HepG2 (cell line): ENCODE measurements around the gene THAP10. TPM values are rescaled to one million over a fixed set of nuclear protein-coding genes. Genes with fewer than 3 reads are reported as not detected.
A peak's percentile ranks its signal among the peaks of the same experiment; 100 is the strongest.

Experiments
- ARID4A ChIP-seq: sonication (generic); formaldehyde crosslinking; IDR thresholded peaks from 2 replicates; pipeline ENCODE4 v1.5.0; 2020; ENCODE audit warnings: mild to moderate bottlenecking, missing genetic modification reagents, borderline replicate concordance
- ATF3 ChIP-seq: sonication (generic); formaldehyde crosslinking; IDR thresholded peaks from 2 replicates; pipeline ENCODE4 v1.4.0; 2020; ENCODE audit warnings: missing genetic modification reagents
- CREM ChIP-seq, 2 experiments: sonication (generic) in 1 of 2; formaldehyde crosslinking in 1 of 2; IDR thresholded peaks; 2 replicates each; pipeline versions ENCODE4 v1.4.0 to v1.6.1; 2016 to 2020; ENCODE audit warnings: antibody characterized with exemption in 1 of 2, mild to moderate bottlenecking in 1 of 2, missing genetic modification reagents in 1 of 2
- GTF3A ChIP-seq: sonication (generic); formaldehyde crosslinking; conservative IDR thresholded peaks from 2 replicates; pipeline ENCODE4 v1.4.0; 2020; ENCODE audit warnings: mild to moderate bottlenecking, missing genetic modification reagents
- HNRNPUL1 ChIP-seq: fragments of 200-400 bp; formaldehyde crosslinking; IDR thresholded peaks from 2 replicates; pipeline ENCODE4 v1.6.1; 2017; ENCODE audit warnings: low read depth, mild to moderate bottlenecking, low read length, moderate library complexity
- MAFF ChIP-seq: IDR thresholded peaks from 2 replicates; pipeline ENCODE4 v1.6.1; 2011; ENCODE audit warnings: low read depth, low read length, improper control_type of control experiment
- NR2F1 ChIP-seq, 2 experiments: fragments of 450-650 bp in 1 of 2; formaldehyde crosslinking in 1 of 2; IDR thresholded peaks; 2 replicates each; pipeline versions ENCODE4 v1.5.0 to v1.6.1; 2016 to 2020; ENCODE audit warnings: mild to moderate bottlenecking in 1 of 2, missing compliant biosample characterization in 1 of 2, missing genetic modification reagents in 1 of 2, moderate library complexity in 1 of 2
- POLR2AphosphoS5 ChIP-seq: IDR thresholded peaks from 2 replicates; pipeline ENCODE4 v1.6.1; 2012; ENCODE audit warnings: low read depth, low read length
- RARA ChIP-seq: IDR thresholded peaks from 2 replicates; pipeline ENCODE4 v1.6.1; 2016; ENCODE audit warnings: missing genetic modification reagents, missing compliant biosample characterization
- RFX3 ChIP-seq: IDR thresholded peaks from 2 replicates; pipeline ENCODE4 v1.6.1; 2016; ENCODE audit warnings: missing biosample characterization, missing genetic modification reagents
- SIN3A ChIP-seq: IDR thresholded peaks from 2 replicates; pipeline ENCODE4 v1.6.1; 2011; ENCODE audit warnings: low read depth, mild to moderate bottlenecking, control low read depth, low read length, borderline replicate concordance
- SMAD1 ChIP-seq: sonication (generic); formaldehyde crosslinking; IDR thresholded peaks from 2 replicates; pipeline ENCODE4 v1.4.0; 2020; ENCODE audit warnings: missing genetic modification reagents, low read depth, mild to moderate bottlenecking, borderline replicate concordance
- ZNF687 ChIP-seq: sonication (generic); formaldehyde crosslinking; IDR thresholded peaks from 2 replicates; pipeline ENCODE4 v1.5.1; 2020; ENCODE audit warnings: mild to moderate bottlenecking, missing genetic modification reagents, moderate library complexity
- ZNF770 ChIP-seq: sonication (generic); formaldehyde crosslinking; IDR thresholded peaks from 2 replicates; pipeline ENCODE4 v1.5.0; 2020; ENCODE audit warnings: mild to moderate bottlenecking, missing genetic modification reagents
- ZNF792 ChIP-seq: IDR thresholded peaks from 2 replicates; pipeline ENCODE4 v1.6.1; 2016
- ZNF883 ChIP-seq: sonication (generic); formaldehyde crosslinking; IDR thresholded peaks from 2 replicates; pipeline ENCODE4 v1.5.1; 2020; ENCODE audit warnings: mild to moderate bottlenecking, missing genetic modification reagents; ENCODE audit errors: not compliant biosample characterization
- ZSCAN9 ChIP-seq: IDR thresholded peaks from 2 replicates; pipeline ENCODE4 v1.6.1; 2016; ENCODE audit warnings: borderline replicate concordance
- polyA plus RNA-seq, 8 experiments: library from polyadenylated mRNA; depleted of rRNA in 3 of 8; stranded (reverse) in 7 of 8; unstranded in 1 of 8; fragments of >200 nt; fragmentation: Illumina TruSeq in 4 of 8; extraction: Trizol in 4 of 8; gene quantifications; 2 replicates each; pipeline versions ENCODE4 v1.2.1 to v1.2.3, GENCODE V29; 2011 to 2016; ENCODE audit warnings: low read depth in 4 of 8, missing spikeins in 1 of 8, mixed read lengths in 1 of 8; ENCODE audit not compliant: insufficient read depth in 1 of 8
- total RNA-seq, 5 experiments: library from RNA; depleted of rRNA; stranded (reverse); fragments of >200 nt; fragmentation: Illumina TruSeq; extraction: Trizol; gene quantifications; 2 replicates each; pipeline ENCODE4 v1.2.3, GENCODE V29; 2016; ENCODE audit warnings: low read depth in 1 of 5

The THAP10 gene
- total and polyA plus RNA-seq, 2 of the 13 experiments (the other 11 are each of a cell fraction or from before 2014, with no cell fraction given): 0.64 to 0.69 TPM

- TF ChIP-seq GTF3A (CRISPR knock-in tag): no peak
- TF ChIP-seq SMAD1 (CRISPR knock-in tag): no peak
- 0 out of 2 replicates have a peak, but pooled peaks have one; percentile 19 for TF ChIP-seq ZSCAN9 (CRISPR knock-in tag)
- peak; percentile 63 for TF ChIP-seq POLR2AphosphoS5
- TF ChIP-seq HNRNPUL1: no peak
- TF ChIP-seq ZNF792 (CRISPR knock-in tag): 0 out of 2 replicates have a peak, but pooled peaks have one; percentile 25
- peak; percentile 93 for TF ChIP-seq RFX3 (CRISPR knock-in tag)
- peak; percentile 91; the same call in 1 of the 2 replicates for TF ChIP-seq SIN3A
- TF ChIP-seq MAFF: no peak
- TF ChIP-seq ZNF883: no peak
- peak; percentile 33; the same call in 1 of the 2 replicates for TF ChIP-seq ATF3 (CRISPR knock-in tag)
- TF ChIP-seq CREM (IDR thresholded peaks at IDR 0.05): peak; percentile 55; the same call in 1 of the 2 replicates
- no peak for TF ChIP-seq CREM (CRISPR knock-in tag; IDR thresholded peaks at IDR 0.05)
- peak; percentile 96 for TF ChIP-seq ARID4A (CRISPR knock-in tag)
- TF ChIP-seq ZNF770: peak; percentile 43; the same call in 1 of the 2 replicates
- peak in 1 of 2 experiments; percentile 25; a peak in 1 of 4 replicates for TF ChIP-seq NR2F1 (CRISPR knock-in tag; IDR thresholded peaks at IDR 0.05)
- TF ChIP-seq ZNF687 (CRISPR knock-in tag): peak; percentile 90
- no peak for TF ChIP-seq RARA (CRISPR knock-in tag)
Measured at GRCh38 chr15:70892002-70892911, at the start of gene THAP10, which contains the start of gene LRRC49 (continued).
